ENCODE results near the gene FAM114A2. TPM values are rescaled to one million over a fixed set of nuclear protein-coding genes. Genes with fewer than 3 reads are reported as not detected.

The FAM114A2 gene
- total RNA-seq, 1 donor from 2014 or later = 30.4 TPM

GRCh38 chr5:153952893-153953292 lies 85.8 kb downstream of the FAM114A2 start:
- no peak for DNase-seq (ENCODE audit: extremely low spot score, unreplicated experiment)
- H3K27ac Mint-ChIP-seq = no peak overlapping the region
- no peaks in the 10 kb centered on the region for H3K36me3 Mint-ChIP-seq
- no peaks in the 10 kb centered on the region for H3K4me1 Mint-ChIP-seq (ENCODE audit: unreplicated experiment)
- peaks cover 6% of the 10 kb centered on the region for H3K27me3 Mint-ChIP-seq
- H3K9me3 Mint-ChIP-seq = no peaks in the 10 kb centered on the region
- TF ChIP-seq CTCF (conservative IDR thresholded peaks at IDR 0.05) = no peak
- no peak overlapping the region for H3K4me3 Mint-ChIP-seq

GRCh38 chr5:153952057-153952456 lies 86.7 kb downstream of the FAM114A2 start:
- H3K27ac Mint-ChIP-seq = no peak overlapping the region
- no peaks in the 10 kb centered on the region for H3K36me3 Mint-ChIP-seq
- no peak for DNase-seq (ENCODE audit: extremely low spot score, unreplicated experiment)
- peaks cover 4% of the 10 kb centered on the region for H3K27me3 Mint-ChIP-seq
- no peak for TF ChIP-seq CTCF (conservative IDR thresholded peaks at IDR 0.05)
- no peaks in the 10 kb centered on the region for H3K4me1 Mint-ChIP-seq (ENCODE audit: unreplicated experiment)
- H3K9me3 Mint-ChIP-seq = no peaks in the 10 kb centered on the region
- H3K4me3 Mint-ChIP-seq = no peak overlapping the region

GRCh38 chr5:153941265-153941664 lies 97.4 kb downstream of the FAM114A2 start:
- Mint-ChIP-seq H3K36me3 (no peaks in the 10 kb centered on the region), H3K4me3 (no peak overlapping the region), H3K9me3 (peaks cover 27% of the 10 kb centered on the region), H3K27me3 (peaks cover 3% of the 10 kb centered on the region), H3K27ac (no peak overlapping the region), H3K4me1 (ENCODE audit: unreplicated experiment) (no peaks in the 10 kb centered on the region)
- no peak for DNase-seq (ENCODE audit: extremely low spot score, unreplicated experiment)
- TF ChIP-seq CTCF (conservative IDR thresholded peaks at IDR 0.05) = no peak

Other genes with a start within 250 kb of the FAM114A2 start
- gene MFAP3, start 57 bp upstream of the FAM114A2 start, total RNA-seq (ENCODE audit: low replicate concordance) = 35.4 and 37.9 TPM in 2 replicates
- 18.2 and 23.0 TPM in 2 replicates for gene GALNT10, start 151.8 kb upstream of the FAM114A2 start, total RNA-seq (ENCODE audit: low replicate concordance)